ENCODE results near the gene RUNX2.
A peak's percentile ranks its signal among the peaks of the same experiment; 100 is the strongest.

Gene RUNX2

GRCh38 chr6:45394586-45395095 lies 66.5 kb downstream of the RUNX2 start:
- H3K36me3 ChIP-seq (ENCODE audit: control insufficient read depth, insufficient read depth, low read length), result no peaks in the 10 kb centered on the region
- no peak for DNase-seq
- no peak overlapping the region for H3K4me3 ChIP-seq (ENCODE audit: insufficient read depth, low read depth, low read length, poor library complexity, severe bottlenecking)
- H3K4me1 ChIP-seq (ENCODE audit: control insufficient read depth, insufficient read depth, low read length, poor library complexity, severe bottlenecking), result no peaks in the 10 kb centered on the region
- no peak overlapping the region for H3K27ac ChIP-seq (ENCODE audit: insufficient read depth, low read length, poor library complexity, severe bottlenecking)
- no peaks in the 10 kb centered on the region for H3K9me3 ChIP-seq (ENCODE audit: control insufficient read depth, low read length)
- no peaks in the 10 kb centered on the region for H3K27me3 ChIP-seq (replicated peaks; ENCODE audit: control insufficient read depth, insufficient read depth, low read length, poor library complexity, severe bottlenecking)

- no peak for DNase-seq
- Histone ChIP-seq H3K4me1 (ENCODE audit: control insufficient read depth, insufficient read depth, low read length, poor library complexity, severe bottlenecking) (no peaks in the 10 kb centered on the region), H3K36me3 (ENCODE audit: control insufficient read depth, insufficient read depth, low read length) (no peaks in the 10 kb centered on the region), H3K9me3 (ENCODE audit: control insufficient read depth, low read length) (no peaks in the 10 kb centered on the region), H3K27me3 (replicated peaks; ENCODE audit: control insufficient read depth, insufficient read depth, low read length, poor library complexity, severe bottlenecking) (no peaks in the 10 kb centered on the region), H3K4me3 (ENCODE audit: insufficient read depth, low read depth, low read length, poor library complexity, severe bottlenecking) (no peak overlapping the region), H3K27ac (ENCODE audit: insufficient read depth, low read length, poor library complexity, severe bottlenecking) (no peak overlapping the region)
Observed at GRCh38 chr6:45398075-45398813, 70.1 kb downstream of the RUNX2 start.

GRCh38 chr6:45400021-45400420 lies 71.9 kb downstream of the RUNX2 start:
- H3K4me1 ChIP-seq (ENCODE audit: control insufficient read depth, insufficient read depth, low read length, poor library complexity, severe bottlenecking), result no peaks in the 10 kb centered on the region
- DNase-seq, result no peak
- H3K36me3 ChIP-seq (ENCODE audit: control insufficient read depth, insufficient read depth, low read length), result no peaks in the 10 kb centered on the region

GRCh38 chr6:45411959-45412358 lies 83.8 kb downstream of the RUNX2 start:
- Histone ChIP-seq H3K4me3 (ENCODE audit: insufficient read depth, low read depth, low read length, poor library complexity, severe bottlenecking) (no peak overlapping the region), H3K36me3 (ENCODE audit: control insufficient read depth, insufficient read depth, low read length) (no peaks in the 10 kb centered on the region), H3K9me3 (ENCODE audit: control insufficient read depth, low read length) (no peaks in the 10 kb centered on the region), H3K27me3 (replicated peaks; ENCODE audit: control insufficient read depth, insufficient read depth, low read length, poor library complexity, severe bottlenecking) (no peaks in the 10 kb centered on the region), H3K27ac (ENCODE audit: insufficient read depth, low read length, poor library complexity, severe bottlenecking) (no peak overlapping the region), H3K4me1 (ENCODE audit: control insufficient read depth, insufficient read depth, low read length, poor library complexity, severe bottlenecking) (no peaks in the 10 kb centered on the region)
- no peak for DNase-seq

More at GRCh38 chr6:45400021-45400420, 71.9 kb downstream of the RUNX2 start:
- no peak overlapping the region for H3K4me3 ChIP-seq (ENCODE audit: insufficient read depth, low read depth, low read length, poor library complexity, severe bottlenecking)
- no peaks in the 10 kb centered on the region for H3K9me3 ChIP-seq (ENCODE audit: control insufficient read depth, low read length)
- H3K27me3 ChIP-seq (replicated peaks; ENCODE audit: control insufficient read depth, insufficient read depth, low read length, poor library complexity, severe bottlenecking), result no peaks in the 10 kb centered on the region
- H3K27ac ChIP-seq (ENCODE audit: insufficient read depth, low read length, poor library complexity, severe bottlenecking), result no peak overlapping the region

- Histone ChIP-seq H3K27me3 (replicated peaks; ENCODE audit: control insufficient read depth, insufficient read depth, low read length, poor library complexity, severe bottlenecking) (no peaks in the 10 kb centered on the region), H3K4me3 (ENCODE audit: insufficient read depth, low read depth, low read length, poor library complexity, severe bottlenecking) (no peak overlapping the region), H3K4me1 (ENCODE audit: control insufficient read depth, insufficient read depth, low read length, poor library complexity, severe bottlenecking) (peaks cover 5% of the 10 kb centered on the region), H3K27ac (ENCODE audit: insufficient read depth, low read length, poor library complexity, severe bottlenecking) (no peak overlapping the region), H3K9me3 (ENCODE audit: control insufficient read depth, low read length) (no peaks in the 10 kb centered on the region), H3K36me3 (ENCODE audit: control insufficient read depth, insufficient read depth, low read length) (no peaks in the 10 kb centered on the region)
- DNase-seq, result no peak
Observed at GRCh38 chr6:45415315-45415714, 87.2 kb downstream of the RUNX2 start.

- Histone ChIP-seq H3K4me3 (ENCODE audit: insufficient read depth, low read depth, low read length, poor library complexity, severe bottlenecking) (no peak overlapping the region), H3K27me3 (replicated peaks; ENCODE audit: control insufficient read depth, insufficient read depth, low read length, poor library complexity, severe bottlenecking) (no peaks in the 10 kb centered on the region), H3K9me3 (ENCODE audit: control insufficient read depth, low read length) (no peaks in the 10 kb centered on the region), H3K36me3 (ENCODE audit: control insufficient read depth, insufficient read depth, low read length) (no peaks in the 10 kb centered on the region), H3K4me1 (ENCODE audit: control insufficient read depth, insufficient read depth, low read length, poor library complexity, severe bottlenecking) (peaks cover 8% of the 10 kb centered on the region), H3K27ac (ENCODE audit: insufficient read depth, low read length, poor library complexity, severe bottlenecking) (no peak overlapping the region)
- no peak for DNase-seq
Observed at GRCh38 chr6:45415788-45416518, 87.8 kb downstream of the RUNX2 start.

GRCh38 chr6:45416700-45417099 lies 88.6 kb downstream of the RUNX2 start:
- peaks cover 13% of the 10 kb centered on the region for H3K4me1 ChIP-seq (ENCODE audit: control insufficient read depth, insufficient read depth, low read length, poor library complexity, severe bottlenecking)
- DNase-seq, result no peak
- no peaks in the 10 kb centered on the region for H3K9me3 ChIP-seq (ENCODE audit: control insufficient read depth, low read length)
- H3K4me3 ChIP-seq (ENCODE audit: insufficient read depth, low read depth, low read length, poor library complexity, severe bottlenecking), result no peak overlapping the region
- H3K36me3 ChIP-seq (ENCODE audit: control insufficient read depth, insufficient read depth, low read length), result no peaks in the 10 kb centered on the region
- no peak overlapping the region for H3K27ac ChIP-seq (ENCODE audit: insufficient read depth, low read length, poor library complexity, severe bottlenecking)
- no peaks in the 10 kb centered on the region for H3K27me3 ChIP-seq (replicated peaks; ENCODE audit: control insufficient read depth, insufficient read depth, low read length, poor library complexity, severe bottlenecking)

GRCh38 chr6:45417436-45417835 lies 89.3 kb downstream of the RUNX2 start:
- H3K27ac ChIP-seq (ENCODE audit: insufficient read depth, low read length, poor library complexity, severe bottlenecking), result no peak overlapping the region
- DNase-seq, result no peak
- H3K27me3 ChIP-seq (replicated peaks; ENCODE audit: control insufficient read depth, insufficient read depth, low read length, poor library complexity, severe bottlenecking), result no peaks in the 10 kb centered on the region
- H3K9me3 ChIP-seq (ENCODE audit: control insufficient read depth, low read length), result no peaks in the 10 kb centered on the region
- no peaks in the 10 kb centered on the region for H3K36me3 ChIP-seq (ENCODE audit: control insufficient read depth, insufficient read depth, low read length)
- H3K4me3 ChIP-seq (ENCODE audit: insufficient read depth, low read depth, low read length, poor library complexity, severe bottlenecking), result no peak overlapping the region
- peaks cover 13% of the 10 kb centered on the region for H3K4me1 ChIP-seq (ENCODE audit: control insufficient read depth, insufficient read depth, low read length, poor library complexity, severe bottlenecking)

- H3K27ac ChIP-seq (ENCODE audit: insufficient read depth, low read length, poor library complexity, severe bottlenecking), result peak overlapping the region; percentile 77
- DNase-seq, result peak; percentile 27 to 36 (median 31)
- H3K9me3 ChIP-seq (ENCODE audit: control insufficient read depth, low read length), result no peaks in the 10 kb centered on the region
- H3K4me1 ChIP-seq (ENCODE audit: control insufficient read depth, insufficient read depth, low read length, poor library complexity, severe bottlenecking), result peaks cover 18% of the 10 kb centered on the region
- peak overlapping the region; percentile 89 for H3K4me3 ChIP-seq (ENCODE audit: insufficient read depth, low read depth, low read length, poor library complexity, severe bottlenecking)
- no peaks in the 10 kb centered on the region for H3K36me3 ChIP-seq (ENCODE audit: control insufficient read depth, insufficient read depth, low read length)
- no peaks in the 10 kb centered on the region for H3K27me3 ChIP-seq (replicated peaks; ENCODE audit: control insufficient read depth, insufficient read depth, low read length, poor library complexity, severe bottlenecking)
Observed at GRCh38 chr6:45419571-45420082, 91.5 kb downstream of the RUNX2 start.
